Measurements from ENCODE around the gene SORCS2. TPM values are rescaled to one million over a fixed set of nuclear protein-coding genes. Genes with fewer than 3 reads are reported as not detected.

The SORCS2 gene
- total and polyA plus RNA-seq, 2 of the 4 experiments (the other 2 are of a cell fraction) = 0.36 to 0.62 TPM

DNA sequence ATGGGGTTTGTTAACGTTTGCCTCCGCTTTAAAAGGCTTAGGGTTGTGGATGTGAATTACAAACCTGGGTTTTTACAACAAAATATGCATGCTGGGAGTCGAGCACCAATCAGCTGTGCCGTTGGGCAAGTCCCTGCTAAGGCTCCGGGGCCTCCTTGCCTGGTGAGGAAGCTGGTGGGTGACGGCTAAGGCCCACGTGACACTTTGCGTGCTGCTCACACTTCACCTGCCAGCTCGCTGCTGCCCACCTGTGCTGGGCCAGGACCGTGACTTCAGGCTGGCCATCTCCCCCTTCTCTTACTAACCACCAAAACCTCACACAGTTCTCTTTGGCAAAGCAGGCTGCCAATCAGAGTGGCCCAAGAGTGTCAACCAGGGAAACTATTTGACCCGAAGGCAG lies 569.0 kb downstream of the SORCS2 start:
- Histone ChIP-seq H2BK120ac (ENCODE audit: low read depth, low read length) (no peak overlapping the region), H2AK5ac (ENCODE audit: low read depth, low read length) (no peak overlapping the region), H3K4ac (ENCODE audit: low read depth, low read length) (no peak overlapping the region), H4K91ac (ENCODE audit: insufficient read depth, low read depth, low read length) (no peak overlapping the region), H3K14ac (replicated peaks; ENCODE audit: low read depth, low read length) (no peak overlapping the region), H3K4me2 (ENCODE audit: low read depth, low read length) (no peak overlapping the region), H2BK15ac (ENCODE audit: low read depth, low read length) (no peak overlapping the region), H3K23ac (ENCODE audit: low read depth, low read length) (no peak overlapping the region), H4K20me1 (ENCODE audit: insufficient read depth, low read length) (peaks cover 63% of the 10 kb centered on the region), H2BK20ac (ENCODE audit: low read depth, low read length) (no peak overlapping the region), H3K18ac (ENCODE audit: low read depth, low read length) (no peak overlapping the region), H3K9ac (ENCODE audit: low read depth, low read length) (no peak overlapping the region), H3K9me1 (ENCODE audit: insufficient read depth, low read length) (peaks cover 15% of the 10 kb centered on the region; the same call in 1 of the 2 replicates), H3K36me3 (ENCODE audit: control insufficient read depth, insufficient read depth, low read length) (peaks cover 77% of the 10 kb centered on the region), H2BK5ac (ENCODE audit: low read depth, low read length, poor library complexity, severe bottlenecking) (no peak overlapping the region), H3K56ac (ENCODE audit: extremely low read depth, insufficient read depth, low read length) (no peak overlapping the region), H3K27ac (ENCODE audit: insufficient read depth, low read length) (no peak overlapping the region), H3K4me3 (ENCODE audit: insufficient read depth, low read depth, low read length) (no peak overlapping the region), H3K9me3 (ENCODE audit: control insufficient read depth, insufficient read depth, low read length) (no peaks in the 10 kb centered on the region), H3K4me1 (ENCODE audit: control insufficient read depth, insufficient read depth, low read length) (peaks cover 4% of the 10 kb centered on the region), H2AK9ac (replicated peaks; ENCODE audit: low read depth, low read length, poor library complexity) (no peak overlapping the region), H3K27me3 (ENCODE audit: control insufficient read depth, insufficient read depth, low read length) (no peaks in the 10 kb centered on the region), H4K8ac (ENCODE audit: low read depth in 2 of 2, low read length in 2 of 2) (no peak overlapping the region), H4K5ac (ENCODE audit: low read depth, low read length) (no peak overlapping the region), H3K79me1 (ENCODE audit: low read depth in 1 of 2, low read length in 2 of 2) (peaks cover 31 to 62% of the 10 kb centered on the region in 2 experiments; a peak in 3 of 4 replicates), H2AFZ (replicated peaks; ENCODE audit: low read length, poor library complexity) (no peak overlapping the region)
- WGBS, 2 experiments (ENCODE audit: extremely low coverage in 2 of 2, insufficient read length in 1 of 2) = 70% methylated on average over 3 of the region's 11 CpGs; no CpG with 5 or more reads in 1 of the 2 experiments
- POLR2A ChIA-PET (ENCODE audit: unreplicated experiment) = no interaction called here
- ATAC-seq (ENCODE audit: low read depth) (no peak), DNase-seq (no peak)
- CTCF ChIA-PET = interaction anchor here (1.1 kb wide), 1 partner anchor 9 kb away, joined by 3 read pairs; no protein-coding TSS in a partner anchor
- dilution Hi-C loops (cut with HindIII; ENCODE audit: low sequenced_read_pairs, unreplicated experiment) = no loop called here
- intact Hi-C loops (cut with micrococcal nuclease) = no loop called here
- in situ Hi-C loops (cut with MboI; ENCODE audit: low sequenced_read_pairs) = loop anchor here (10.0 kb wide), 1 partner anchor 223 kb away; no protein-coding TSS in a partner anchor
- BruUV-seq (replicated peaks) = no TSS peak
- TF ChIP-seq RFX5 (IDR thresholded peaks at IDR 0.05; ENCODE audit: low read depth, low read length) = no peak
- no peak for TF ChIP-seq MAZ (IDR thresholded peaks at IDR 0.05; ENCODE audit: borderline replicate concordance, low read depth, low read length)
- TF ChIP-seq CHD1 (IDR thresholded peaks at IDR 0.05; ENCODE audit: low read depth, low read length) = no peak
- TF ChIP-seq RCOR1 (IDR thresholded peaks at IDR 0.05; ENCODE audit: insufficient replicate concordance, low read length) = no peak
- TF ChIP-seq, protein P1, sequence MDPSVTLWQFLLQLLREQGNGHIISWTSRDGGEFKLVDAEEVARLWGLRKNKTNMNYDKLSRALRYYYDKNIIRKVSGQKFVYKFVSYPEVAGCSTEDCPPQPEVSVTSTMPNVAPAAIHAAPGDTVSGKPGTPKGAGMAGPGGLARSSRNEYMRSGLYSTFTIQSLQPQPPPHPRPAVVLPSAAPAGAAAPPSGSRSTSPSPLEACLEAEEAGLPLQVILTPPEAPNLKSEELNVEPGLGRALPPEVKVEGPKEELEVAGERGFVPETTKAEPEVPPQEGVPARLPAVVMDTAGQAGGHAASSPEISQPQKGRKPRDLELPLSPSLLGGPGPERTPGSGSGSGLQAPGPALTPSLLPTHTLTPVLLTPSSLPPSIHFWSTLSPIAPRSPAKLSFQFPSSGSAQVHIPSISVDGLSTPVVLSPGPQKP (IDR thresholded peaks at IDR 0.05; ENCODE audit: borderline replicate concordance, low read depth, low read length) = no peak
- no peak for TF ChIP-seq FOS (IDR thresholded peaks at IDR 0.05; ENCODE audit: low read depth, low read length)
- no peak for TF ChIP-seq CEBPB (IDR thresholded peaks at IDR 0.05; ENCODE audit: low read depth, low read length)
- TF ChIP-seq, protein P2, sequence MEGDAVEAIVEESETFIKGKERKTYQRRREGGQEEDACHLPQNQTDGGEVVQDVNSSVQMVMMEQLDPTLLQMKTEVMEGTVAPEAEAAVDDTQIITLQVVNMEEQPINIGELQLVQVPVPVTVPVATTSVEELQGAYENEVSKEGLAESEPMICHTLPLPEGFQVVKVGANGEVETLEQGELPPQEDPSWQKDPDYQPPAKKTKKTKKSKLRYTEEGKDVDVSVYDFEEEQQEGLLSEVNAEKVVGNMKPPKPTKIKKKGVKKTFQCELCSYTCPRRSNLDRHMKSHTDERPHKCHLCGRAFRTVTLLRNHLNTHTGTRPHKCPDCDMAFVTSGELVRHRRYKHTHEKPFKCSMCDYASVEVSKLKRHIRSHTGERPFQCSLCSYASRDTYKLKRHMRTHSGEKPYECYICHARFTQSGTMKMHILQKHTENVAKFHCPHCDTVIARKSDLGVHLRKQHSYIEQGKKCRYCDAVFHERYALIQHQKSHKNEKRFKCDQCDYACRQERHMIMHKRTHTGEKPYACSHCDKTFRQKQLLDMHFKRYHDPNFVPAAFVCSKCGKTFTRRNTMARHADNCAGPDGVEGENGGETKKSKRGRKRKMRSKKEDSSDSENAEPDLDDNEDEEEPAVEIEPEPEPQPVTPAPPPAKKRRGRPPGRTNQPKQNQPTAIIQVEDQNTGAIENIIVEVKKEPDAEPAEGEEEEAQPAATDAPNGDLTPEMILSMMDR (conservative IDR thresholded peaks at IDR 0.05; ENCODE audit: low read depth, low read length) = no peak
- TF ChIP-seq RAD21 (IDR thresholded peaks at IDR 0.05; ENCODE audit: low read length) = no peak
- no peak for TF ChIP-seq SMC3 (IDR thresholded peaks at IDR 0.05; ENCODE audit: low read depth, low read length)
- TF ChIP-seq POLR2A (IDR thresholded peaks at IDR 0.05; ENCODE audit: low read depth, low read length) = no peak
- TF ChIP-seq, protein P3, sequence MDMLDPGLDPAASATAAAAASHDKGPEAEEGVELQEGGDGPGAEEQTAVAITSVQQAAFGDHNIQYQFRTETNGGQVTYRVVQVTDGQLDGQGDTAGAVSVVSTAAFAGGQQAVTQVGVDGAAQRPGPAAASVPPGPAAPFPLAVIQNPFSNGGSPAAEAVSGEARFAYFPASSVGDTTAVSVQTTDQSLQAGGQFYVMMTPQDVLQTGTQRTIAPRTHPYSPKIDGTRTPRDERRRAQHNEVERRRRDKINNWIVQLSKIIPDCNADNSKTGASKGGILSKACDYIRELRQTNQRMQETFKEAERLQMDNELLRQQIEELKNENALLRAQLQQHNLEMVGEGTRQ (IDR thresholded peaks at IDR 0.05; ENCODE audit: low read depth, low read length) = no peak
- no peak for TF ChIP-seq MAFK (IDR thresholded peaks at IDR 0.05; ENCODE audit: low read depth, low read length)
- no peak for TF ChIP-seq NFE2L2 (IDR thresholded peaks at IDR 0.05; ENCODE audit: low read depth, low read length)
